ENCODE results near the gene EPHB3.

The EPHB3 gene

DNA sequence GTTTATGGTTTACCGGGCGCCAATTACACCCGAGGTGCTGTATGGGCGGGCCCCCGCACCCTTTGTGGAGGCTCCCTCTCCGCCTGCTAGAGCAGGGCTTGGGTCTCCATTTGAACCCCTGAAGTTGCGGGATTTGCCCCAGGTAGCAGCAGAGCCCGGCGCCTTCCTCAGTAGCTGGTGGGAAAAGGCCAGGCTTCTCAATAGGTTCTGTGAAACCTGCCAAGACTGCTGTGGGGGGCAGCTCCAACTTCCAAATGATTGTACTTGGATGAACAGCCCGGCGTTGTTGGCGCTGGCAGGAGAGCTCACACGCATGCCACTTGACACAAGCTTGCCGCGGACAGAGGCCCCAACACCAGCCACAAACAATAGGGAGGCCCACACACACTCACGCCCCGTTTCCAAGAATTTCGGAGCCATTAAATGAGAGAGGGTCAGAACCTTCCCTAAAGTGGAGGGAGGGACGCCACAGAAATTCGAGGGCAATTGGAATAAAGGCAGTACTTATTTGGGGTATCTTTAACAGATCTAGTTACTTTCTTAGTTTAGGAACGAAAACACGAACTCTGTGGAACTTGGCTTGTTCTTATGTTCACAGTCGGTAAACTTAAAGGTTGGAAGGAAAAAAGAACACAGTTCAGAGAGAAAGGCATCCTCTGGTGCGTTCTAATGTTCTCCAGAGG lies 1.4 kb downstream of the EPHB3 start:
- peaks cover 31% of the 10 kb centered on the region for H3K4me1 ChIP-seq (ENCODE audit: control insufficient read depth, insufficient read depth, low read depth, low read length)
- H3K23ac ChIP-seq (ENCODE audit: low read length in 2 of 2): no peak overlapping the region
- no peaks in the 10 kb centered on the region for H3K79me1 ChIP-seq (replicated peaks; ENCODE audit: low read length, poor library complexity, severe bottlenecking)
- H3K9ac ChIP-seq (ENCODE audit: low read length): peak overlapping the region; percentile 25
- H3K36me3 ChIP-seq (ENCODE audit: control insufficient read depth in 1 of 2, insufficient read depth in 2 of 2, low read depth in 1 of 2, low read length in 2 of 2): no peaks in the 10 kb centered on the region
- H4K91ac ChIP-seq (ENCODE audit: low read length): no peak overlapping the region
- no peaks in the 10 kb centered on the region for H3K9me3 ChIP-seq (ENCODE audit: control insufficient read depth, low read length)
- 10% methylated on average over 23 of the region's 24 CpGs for WGBS
- H2AK5ac ChIP-seq (ENCODE audit: low read length, severe bottlenecking): no peak overlapping the region
- H3K14ac ChIP-seq (ENCODE audit: low read length in 2 of 2): no peak overlapping the region
- no peak overlapping the region for H3K4me2 ChIP-seq (ENCODE audit: low read length, poor library complexity, severe bottlenecking)
- H2BK15ac ChIP-seq (ENCODE audit: low read depth, poor library complexity, severe bottlenecking): peak overlapping the region; percentile 9
- peak; percentile 68 for DNase-seq
- no peak overlapping the region for H2BK12ac ChIP-seq (ENCODE audit: low read length in 2 of 2)
- H2AFZ ChIP-seq (ENCODE audit: low read depth, low read length): no peak overlapping the region
- H3K27ac ChIP-seq (ENCODE audit: low read length, poor library complexity, severe bottlenecking): no peak overlapping the region
- no peak overlapping the region for H2BK5ac ChIP-seq (ENCODE audit: low read depth, low read length, poor library complexity, severe bottlenecking)
- H3K4ac ChIP-seq (ENCODE audit: low read depth in 1 of 2, low read length in 2 of 2): peak overlapping the region in 1 of 2 experiments; percentile 21
- H3K4me3 ChIP-seq (ENCODE audit: insufficient read depth in 1 of 2, low read depth in 1 of 2, low read length in 2 of 2): peak overlapping the region in 1 of 2 experiments; percentile 58
- peaks cover 18 to 68% of the 10 kb centered on the region in 2 experiments for H3K27me3 ChIP-seq (ENCODE audit: control insufficient read depth in 1 of 2, insufficient read depth in 1 of 2, low read length in 2 of 2)
- H4K8ac ChIP-seq (ENCODE audit: low read length): no peak overlapping the region
- H2BK120ac ChIP-seq (ENCODE audit: low read depth, low read length): no peak overlapping the region
- H3K18ac ChIP-seq (ENCODE audit: low read depth in 1 of 2, low read length in 2 of 2): peak overlapping the region; percentile 37 to 49

GRCh38 chr3:184563561-184563925 lies 2.0 kb downstream of the EPHB3 start:
- peaks cover 36% of the 10 kb centered on the region for H3K4me1 ChIP-seq (ENCODE audit: control insufficient read depth, insufficient read depth, low read depth, low read length)
- H2AFZ ChIP-seq (ENCODE audit: low read depth, low read length): no peak overlapping the region
- no peaks in the 10 kb centered on the region for H3K79me1 ChIP-seq (replicated peaks; ENCODE audit: low read length, poor library complexity, severe bottlenecking)
- H2AK5ac ChIP-seq (ENCODE audit: low read length, severe bottlenecking): no peak overlapping the region
- H3K14ac ChIP-seq (ENCODE audit: low read length in 2 of 2): peak overlapping the region in 1 of 2 experiments; percentile 91
- no peak overlapping the region for H3K4me2 ChIP-seq (ENCODE audit: low read length, poor library complexity, severe bottlenecking)
- H3K36me3 ChIP-seq (ENCODE audit: control insufficient read depth in 1 of 2, insufficient read depth in 2 of 2, low read depth in 1 of 2, low read length in 2 of 2): no peaks in the 10 kb centered on the region
- peak overlapping the region; percentile 4 to 72 for H2BK12ac ChIP-seq (ENCODE audit: low read length in 2 of 2)
- 35% methylated on average over 8 of the region's 11 CpGs for WGBS
- H3K27me3 ChIP-seq (ENCODE audit: control insufficient read depth in 1 of 2, insufficient read depth in 1 of 2, low read length in 2 of 2): peaks cover 13 to 68% of the 10 kb centered on the region in 2 experiments
- H3K27ac ChIP-seq (ENCODE audit: low read length, poor library complexity, severe bottlenecking): no peak overlapping the region
- peak overlapping the region in 1 of 2 experiments; percentile 47 for H3K23ac ChIP-seq (ENCODE audit: low read length in 2 of 2)
- no peak overlapping the region for H4K8ac ChIP-seq (ENCODE audit: low read length)
- peak overlapping the region; percentile 9 for H2BK15ac ChIP-seq (ENCODE audit: low read depth, poor library complexity, severe bottlenecking)
- peak overlapping the region; percentile 19 to 27 for H3K4ac ChIP-seq (ENCODE audit: low read depth in 1 of 2, low read length in 2 of 2)
- H2BK120ac ChIP-seq (ENCODE audit: low read depth, low read length): no peak overlapping the region
- H4K91ac ChIP-seq (ENCODE audit: low read length): no peak overlapping the region
- peak overlapping the region; percentile 25 for H3K9ac ChIP-seq (ENCODE audit: low read length)
- no peaks in the 10 kb centered on the region for H3K9me3 ChIP-seq (ENCODE audit: control insufficient read depth, low read length)
- peak overlapping the region in 1 of 2 experiments; percentile 58 for H3K4me3 ChIP-seq (ENCODE audit: insufficient read depth in 1 of 2, low read depth in 1 of 2, low read length in 2 of 2)
- peak overlapping the region in 1 of 2 experiments; percentile 37 for H3K18ac ChIP-seq (ENCODE audit: low read depth in 1 of 2, low read length in 2 of 2)
- DNase-seq: no peak
- no peak overlapping the region for H2BK5ac ChIP-seq (ENCODE audit: low read depth, low read length, poor library complexity, severe bottlenecking)

DNA sequence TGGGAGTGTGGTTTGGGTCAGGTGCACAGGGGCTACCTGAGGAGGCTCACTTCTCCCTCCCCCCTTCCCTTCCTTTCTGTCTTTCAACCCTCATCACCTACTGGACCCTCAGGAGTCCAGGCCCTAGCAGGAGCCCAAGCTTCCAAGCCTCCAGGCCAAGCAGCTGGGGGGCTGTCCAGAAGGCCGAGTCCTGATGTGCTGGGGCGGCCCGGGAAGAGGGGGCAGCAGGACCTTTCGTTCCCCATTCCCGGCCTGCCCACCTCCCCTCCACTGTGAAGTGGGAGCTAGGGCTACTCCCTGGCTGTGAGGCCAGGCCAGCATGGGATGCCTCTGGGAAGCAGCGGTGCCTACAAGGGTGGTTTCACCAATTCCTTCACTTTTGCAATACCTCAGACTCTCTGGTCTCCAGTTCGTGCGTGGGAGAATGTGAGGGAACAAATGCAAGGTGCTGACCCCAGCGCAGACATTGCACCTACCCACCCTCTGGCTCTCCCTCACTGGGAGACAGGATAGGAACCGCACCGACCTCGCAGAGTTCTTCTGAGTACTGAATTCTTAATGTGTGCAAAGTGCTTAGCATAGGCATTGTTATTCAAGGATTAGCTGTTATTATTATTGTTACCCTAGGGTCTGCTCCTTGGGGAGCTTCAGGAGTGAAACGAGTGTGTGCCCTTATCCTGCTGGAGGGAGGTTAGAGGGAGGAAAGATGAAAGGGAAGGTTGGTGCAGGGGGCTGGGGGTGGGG lies 2.5 kb downstream of the EPHB3 start:
- Histone ChIP-seq H2BK15ac (ENCODE audit: low read depth, poor library complexity, severe bottlenecking) (peak overlapping the region; percentile 63), H2BK12ac (ENCODE audit: low read length in 2 of 2) (peak overlapping the region; percentile 4 to 72), H3K9me3 (ENCODE audit: control insufficient read depth, low read length) (no peaks in the 10 kb centered on the region), H2AK5ac (ENCODE audit: low read length, severe bottlenecking) (no peak overlapping the region), H3K14ac (ENCODE audit: low read length in 2 of 2) (peak overlapping the region in 1 of 2 experiments; percentile 91), H2AFZ (ENCODE audit: low read depth, low read length) (no peak overlapping the region), H3K18ac (ENCODE audit: low read depth in 1 of 2, low read length in 2 of 2) (no peak overlapping the region), H3K27ac (ENCODE audit: low read length, poor library complexity, severe bottlenecking) (no peak overlapping the region), H3K4me3 (ENCODE audit: insufficient read depth in 1 of 2, low read depth in 1 of 2, low read length in 2 of 2) (peak overlapping the region in 1 of 2 experiments; percentile 58), H3K36me3 (ENCODE audit: control insufficient read depth in 1 of 2, insufficient read depth in 2 of 2, low read depth in 1 of 2, low read length in 2 of 2) (no peaks in the 10 kb centered on the region), H3K79me1 (replicated peaks; ENCODE audit: low read length, poor library complexity, severe bottlenecking) (no peaks in the 10 kb centered on the region), H3K4me1 (ENCODE audit: control insufficient read depth, insufficient read depth, low read depth, low read length) (peaks cover 40% of the 10 kb centered on the region), H3K27me3 (ENCODE audit: control insufficient read depth in 1 of 2, insufficient read depth in 1 of 2, low read length in 2 of 2) (peaks cover 7 to 63% of the 10 kb centered on the region in 2 experiments), H3K9ac (ENCODE audit: low read length) (peak overlapping the region; percentile 25), H3K4me2 (ENCODE audit: low read length, poor library complexity, severe bottlenecking) (no peak overlapping the region), H2BK5ac (ENCODE audit: low read depth, low read length, poor library complexity, severe bottlenecking) (no peak overlapping the region), H3K23ac (ENCODE audit: low read length in 2 of 2) (peak overlapping the region in 1 of 2 experiments; percentile 64), H4K91ac (ENCODE audit: low read length) (no peak overlapping the region), H4K8ac (ENCODE audit: low read length) (no peak overlapping the region), H3K4ac (ENCODE audit: low read depth in 1 of 2, low read length in 2 of 2) (peak overlapping the region; percentile 19 to 27), H2BK120ac (ENCODE audit: low read depth, low read length) (no peak overlapping the region)
- DNase-seq: peak; percentile 24
- 24% methylated on average over 10 of the region's 13 CpGs for WGBS
